ENCODE data around the gene PSMB7.

- TF ChIP-seq CTCF (IDR thresholded peaks at IDR 0.05) (no peak), ZFX (IDR thresholded peaks at IDR 0.05; ENCODE audit: borderline replicate concordance) (no peak)
Observed at GRCh38 chr9:124450931-124451661, 35.9 kb upstream of the PSMB7 start.
